Activated T-cell treated with anti-CD3 and anti-CD28 coated beads, Interleukin-2, amount 50 U/mL, for 72 hours (primary cell): Measurements from ENCODE around the gene HDGFL2. TPM values are rescaled to one million over a fixed set of nuclear protein-coding genes. Genes with fewer than 3 reads are reported as not detected.

ENCODE experiments used
- ATAC-seq, 2 donors: fragments of 150-1000 bp; cut with Tn5 transposase; replicated peaks in 1 of 2; 2 replicates each; pipeline ENCODE4 v1.10.0; 2021; ENCODE audit warnings: moderate library complexity in 2 of 2, mild to moderate bottlenecking in 1 of 2
- DNase-seq, 2 donors: peaks; one replicate each; pipeline ENCODE4 v3.0.0; 2021 to 2022; ENCODE audit warnings: mixed read lengths in 1 of 2
- H3K27ac Mint-ChIP-seq: one replicate; pipeline ENCODE4 v1.8.0; 2022; ENCODE audit warnings: mild to moderate bottlenecking, moderate library complexity, mixed read lengths
- H3K27me3 Mint-ChIP-seq: one replicate; pipeline ENCODE4 v1.8.0; 2022; ENCODE audit warnings: low read depth, mixed read lengths
- H3K36me3 Mint-ChIP-seq, 2 donors: one replicate each; pipeline ENCODE4 v1.8.0; 2022; ENCODE audit warnings: mixed read lengths in 2 of 2, mild to moderate bottlenecking in 1 of 2; ENCODE audit not compliant: insufficient read depth in 2 of 2
- H3K4me1 Mint-ChIP-seq: one replicate; pipeline ENCODE4 v1.8.0; 2022; ENCODE audit warnings: low read depth, mixed read lengths
- H3K4me3 Mint-ChIP-seq, 2 donors: one replicate each; pipeline ENCODE4 v1.8.0; 2022; ENCODE audit warnings: mild to moderate bottlenecking in 2 of 2, mixed read lengths in 2 of 2, moderate library complexity in 2 of 2
- H3K9me3 Mint-ChIP-seq, 2 donors: one replicate each; pipeline ENCODE4 v1.8.0; 2022; ENCODE audit warnings: mixed read lengths in 2 of 2
- total RNA-seq, 2 donors: library from RNA; stranded (reverse); gene quantifications; one replicate each; pipeline ENCODE4 v1.2.3, GENCODE V29; 2022

Gene HDGFL2
- total RNA-seq = 10 to 100 TPM; 48.5 to 58.9 TPM

DNA sequence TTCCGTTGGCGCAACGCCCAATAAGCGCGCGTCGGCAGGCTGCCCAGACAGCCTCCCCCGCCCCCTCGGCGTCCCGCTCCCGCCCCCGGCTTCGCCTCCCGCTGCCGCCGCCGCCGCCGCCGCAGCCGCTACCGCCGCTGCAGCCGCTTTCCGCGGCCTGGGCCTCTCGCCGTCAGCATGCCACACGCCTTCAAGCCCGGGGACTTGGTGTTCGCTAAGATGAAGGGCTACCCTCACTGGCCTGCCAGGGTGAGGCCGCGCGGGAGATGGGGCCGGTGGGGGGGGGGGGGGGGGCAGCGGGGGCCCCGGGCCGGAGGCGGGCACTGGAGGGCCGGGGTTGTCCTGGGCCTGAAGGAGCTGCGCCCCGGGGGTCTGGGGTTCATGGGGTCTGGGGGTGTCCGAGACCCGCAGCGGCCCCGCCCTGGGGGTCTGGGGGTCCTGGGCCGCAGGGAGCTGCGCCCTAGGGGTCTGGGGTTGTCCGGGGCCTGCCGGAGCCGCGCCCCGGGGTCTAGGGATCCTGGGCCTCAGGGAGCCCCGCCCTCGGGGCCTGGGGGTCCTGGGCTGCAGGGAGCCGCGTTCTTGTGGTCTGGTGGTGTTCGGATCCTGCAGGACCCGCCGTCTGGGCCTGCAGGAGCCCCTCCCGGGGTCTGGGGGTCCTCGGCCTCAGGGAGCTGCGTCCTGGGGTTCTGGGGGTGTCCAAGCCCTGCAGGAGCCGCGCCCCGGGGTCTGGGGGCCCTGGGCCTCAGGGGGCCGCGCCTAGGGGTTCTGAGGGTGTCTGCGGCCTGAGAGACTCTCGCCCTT is at the start of gene HDGFL2:
HDGFL2 (plus strand) TSS at position 124 of the 801 bp plus-strand sequence; CDS start at position 178, 54 bp downstream.
- no peaks in the 10 kb centered on the region for H3K27me3 Mint-ChIP-seq
- peak within 1 kb of the TSS; percentile 19 for H3K27ac Mint-ChIP-seq
- DNase-seq = no peak
- peak within 1 kb of the TSS; percentile 88 to 90 for H3K4me3 Mint-ChIP-seq
- H3K36me3 Mint-ChIP-seq = peaks cover 2 to 4% of the 10 kb centered on the region in 2 donors
- no peak for ATAC-seq
- H3K4me1 Mint-ChIP-seq = peaks cover 20% of the 10 kb centered on the region
- H3K9me3 Mint-ChIP-seq = no peaks in the 10 kb centered on the region

DNA sequence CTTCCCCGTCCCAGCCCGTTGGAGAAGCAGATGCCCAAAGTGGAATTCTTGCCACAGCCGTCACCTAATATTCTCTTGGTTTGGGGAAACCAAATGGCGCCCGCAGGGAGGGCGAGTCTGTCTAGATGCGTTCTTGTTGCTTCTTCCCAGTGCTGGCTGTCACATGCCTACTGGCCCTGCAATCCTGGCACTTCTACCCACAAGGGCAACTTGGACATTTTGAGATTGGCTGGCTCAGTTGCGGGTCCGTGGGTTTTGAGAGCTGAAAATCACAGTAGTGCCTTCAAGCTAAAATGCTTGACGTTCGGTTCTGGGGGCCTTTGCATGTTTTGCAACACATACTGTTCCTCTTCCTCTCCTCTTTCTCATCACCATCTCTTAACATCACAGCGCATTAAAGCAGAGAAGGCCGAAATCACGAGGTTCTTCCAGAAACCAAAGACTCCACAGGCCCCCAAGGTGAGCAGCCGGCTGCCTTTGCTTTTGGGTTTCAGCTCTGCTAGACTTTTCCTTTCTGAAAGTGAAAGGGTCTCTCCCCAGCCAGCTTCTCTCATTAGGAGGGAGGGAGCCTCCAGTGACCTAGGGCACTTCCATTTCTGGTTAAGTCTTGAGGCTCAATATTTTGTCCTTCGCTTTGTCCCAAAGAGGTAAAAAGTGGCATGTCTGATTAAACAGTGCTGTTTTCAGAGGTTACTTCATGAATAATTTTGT is 48.5 kb upstream of the HDGFL2 start:
- ATAC-seq (no peak), DNase-seq (no peak)
- H3K4me3 Mint-ChIP-seq = no peak overlapping the region
- H3K27me3 Mint-ChIP-seq = no peaks in the 10 kb centered on the region
- H3K9me3 Mint-ChIP-seq = no peaks in the 10 kb centered on the region
- H3K4me1 Mint-ChIP-seq = no peaks in the 10 kb centered on the region
- no peak overlapping the region for H3K27ac Mint-ChIP-seq
- H3K36me3 Mint-ChIP-seq = peaks cover 5 to 28% of the 10 kb centered on the region in 2 donors

DNA sequence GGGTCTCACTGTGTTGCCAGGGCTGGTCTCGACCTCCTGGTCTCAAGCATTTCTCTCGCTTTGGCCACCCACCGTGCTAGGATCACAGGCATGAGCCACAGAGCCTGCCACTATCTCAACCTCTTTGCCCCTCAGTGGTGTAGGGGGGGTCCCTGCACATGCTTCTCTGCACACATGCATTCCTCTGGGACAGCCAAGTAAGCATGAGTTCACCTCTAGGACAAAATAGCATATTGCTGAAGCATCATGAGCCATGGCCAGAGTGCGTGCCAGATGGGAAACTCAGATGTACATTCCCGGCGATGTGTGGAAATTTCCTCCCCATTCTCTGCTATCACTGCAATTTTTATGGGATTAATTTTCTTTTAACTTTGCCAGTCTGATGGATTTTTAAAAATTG is 46.6 kb upstream of the HDGFL2 start:
- DNase-seq = no peak
- Mint-ChIP-seq H3K4me3 (no peak overlapping the region), H3K9me3 (no peaks in the 10 kb centered on the region), H3K27ac (no peak overlapping the region), H3K4me1 (no peaks in the 10 kb centered on the region), H3K27me3 (no peaks in the 10 kb centered on the region), H3K36me3 (peaks cover 9 to 33% of the 10 kb centered on the region in 2 donors)
- no peak for ATAC-seq

DNA sequence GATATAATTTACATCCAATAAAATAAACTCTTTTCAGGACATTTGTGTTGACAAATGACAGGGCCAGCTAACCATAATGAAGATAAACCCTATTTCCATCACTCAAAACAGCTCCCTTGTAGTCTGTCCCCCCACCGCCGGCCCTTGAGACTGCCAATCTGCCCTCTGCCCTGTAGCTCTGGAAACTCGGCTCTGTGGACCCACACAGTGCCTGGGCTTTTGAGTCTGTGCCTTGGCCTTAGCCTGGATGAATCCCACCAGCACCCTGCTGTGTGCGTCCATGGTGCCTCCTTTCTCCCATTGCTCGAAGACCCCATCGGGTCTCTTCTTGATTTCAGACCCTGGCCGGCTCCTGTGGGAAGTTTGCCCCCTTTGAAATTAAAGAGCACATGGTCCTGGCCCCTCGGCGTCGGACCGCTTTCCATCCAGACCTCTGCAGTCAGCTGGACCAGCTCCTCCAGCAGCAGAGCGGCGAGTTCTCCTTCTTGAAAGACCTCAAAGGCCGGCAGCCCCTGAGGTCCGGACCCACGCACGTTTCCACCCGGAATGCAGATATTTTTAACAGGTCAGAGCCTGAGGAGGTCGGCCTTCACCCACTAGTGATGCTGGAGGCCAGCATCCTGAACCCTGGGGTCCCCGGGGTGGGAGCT is 43.6 kb upstream of the HDGFL2 start:
- H3K36me3 Mint-ChIP-seq = peaks cover 9 to 35% of the 10 kb centered on the region in 2 donors

DNA sequence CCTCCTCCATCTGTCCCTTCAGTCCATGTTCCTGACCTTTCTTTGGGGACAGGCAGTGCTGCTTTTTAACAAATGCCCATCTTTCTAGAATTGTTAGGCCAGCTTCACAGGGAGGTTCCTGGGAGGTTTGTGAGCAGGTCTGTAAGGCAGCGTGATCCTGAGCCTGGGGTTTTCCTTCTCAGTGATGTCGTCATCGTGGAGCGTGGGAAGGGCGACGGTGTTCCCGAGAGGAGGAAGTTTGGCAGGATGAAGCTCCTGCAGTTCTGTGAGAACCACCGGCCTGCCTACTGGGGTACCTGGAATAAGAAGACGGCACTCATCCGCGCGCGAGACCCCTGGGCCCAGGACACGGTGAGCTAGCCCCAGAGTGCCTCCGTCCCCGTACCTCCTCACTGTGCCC is 42.8 kb upstream of the HDGFL2 start:
- DNase-seq = no peak
- H3K27me3 Mint-ChIP-seq = no peaks in the 10 kb centered on the region
- ATAC-seq = no peak
- no peaks in the 10 kb centered on the region for H3K4me1 Mint-ChIP-seq
- no peak overlapping the region for H3K4me3 Mint-ChIP-seq
- H3K36me3 Mint-ChIP-seq = peaks cover 9 to 32% of the 10 kb centered on the region in 2 donors
- H3K27ac Mint-ChIP-seq = no peak overlapping the region
- H3K9me3 Mint-ChIP-seq = no peaks in the 10 kb centered on the region

More for the DNA sequence above, 43.6 kb upstream of the HDGFL2 start:
- Mint-ChIP-seq H3K4me1 (no peaks in the 10 kb centered on the region), H3K4me3 (no peak overlapping the region), H3K27ac (no peak overlapping the region), H3K27me3 (no peaks in the 10 kb centered on the region), H3K9me3 (no peaks in the 10 kb centered on the region)
- ATAC-seq (no peak), DNase-seq (no peak)

DNA sequence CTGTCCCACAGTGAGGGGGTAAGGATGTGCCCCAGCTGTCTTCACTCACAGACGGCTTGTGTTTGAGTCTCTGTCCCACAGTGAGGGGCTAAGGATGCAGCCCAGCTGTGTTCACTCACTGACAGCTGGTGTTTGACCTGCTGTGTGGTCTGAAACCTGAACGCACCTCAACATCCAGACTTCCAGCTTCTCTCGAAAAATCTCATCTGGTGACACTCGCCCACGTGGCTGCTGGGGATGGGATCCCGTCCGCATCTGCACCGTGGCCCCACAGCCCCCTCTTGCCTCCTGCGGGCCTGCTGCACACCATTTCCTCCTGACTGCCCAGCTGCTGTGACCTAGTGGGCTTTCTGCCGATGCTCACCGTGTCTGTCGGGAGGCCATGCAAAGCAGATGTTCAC is 42.3 kb upstream of the HDGFL2 start:
- ATAC-seq (no peak), DNase-seq (no peak)
- Mint-ChIP-seq H3K27ac (no peak overlapping the region), H3K27me3 (no peaks in the 10 kb centered on the region), H3K36me3 (peaks cover 9 to 36% of the 10 kb centered on the region in 2 donors), H3K9me3 (no peaks in the 10 kb centered on the region), H3K4me1 (no peaks in the 10 kb centered on the region), H3K4me3 (no peak overlapping the region)

DNA sequence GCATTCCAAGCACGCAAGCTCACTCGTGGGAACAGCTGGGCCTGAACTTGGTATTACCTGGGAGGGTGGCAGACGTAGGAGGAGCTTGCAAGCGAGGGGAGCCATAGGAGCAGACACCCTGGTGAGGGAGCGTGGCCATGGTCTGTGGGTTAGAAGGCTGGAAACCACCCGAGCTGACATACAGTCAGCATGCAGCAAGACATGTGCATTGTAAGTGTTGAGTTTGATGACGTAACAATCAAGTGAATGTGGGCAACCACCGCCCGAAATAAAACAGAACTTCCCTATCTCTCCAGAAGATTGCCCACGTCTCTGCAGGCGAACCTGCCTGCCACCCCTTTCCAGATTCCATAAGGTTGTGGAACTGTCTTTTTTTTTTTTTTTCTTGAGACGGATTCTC is 41.3 kb upstream of the HDGFL2 start:
- no peak overlapping the region for H3K27ac Mint-ChIP-seq
- H3K27me3 Mint-ChIP-seq = no peaks in the 10 kb centered on the region
- ATAC-seq (no peak), DNase-seq (no peak)
- no peaks in the 10 kb centered on the region for H3K9me3 Mint-ChIP-seq
- no peaks in the 10 kb centered on the region for H3K4me1 Mint-ChIP-seq
- peaks cover 9 to 40% of the 10 kb centered on the region in 2 donors for H3K36me3 Mint-ChIP-seq
- H3K4me3 Mint-ChIP-seq = no peak overlapping the region

DNA sequence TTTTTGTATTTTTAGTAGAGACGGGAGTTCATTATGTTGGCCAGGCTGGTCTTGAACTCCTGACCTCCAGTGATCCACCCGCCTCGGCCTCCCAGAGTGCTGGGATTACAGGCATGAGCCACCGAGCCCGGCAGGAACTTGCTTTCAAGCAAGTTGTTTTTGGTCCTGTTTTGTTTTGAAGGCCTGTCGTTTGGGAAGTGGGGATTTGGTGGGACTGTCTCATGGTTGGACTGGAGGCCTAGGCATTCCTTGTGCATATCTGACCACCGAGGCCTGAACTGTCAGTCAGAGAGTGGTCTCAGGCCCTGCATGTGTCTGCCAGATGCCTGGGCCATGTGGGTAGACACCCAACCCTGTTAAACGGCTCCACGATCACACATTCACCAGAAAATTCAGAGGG is 40.8 kb upstream of the HDGFL2 start:
- peaks cover 9 to 37% of the 10 kb centered on the region in 2 donors for H3K36me3 Mint-ChIP-seq
- H3K9me3 Mint-ChIP-seq = no peaks in the 10 kb centered on the region

DNA sequence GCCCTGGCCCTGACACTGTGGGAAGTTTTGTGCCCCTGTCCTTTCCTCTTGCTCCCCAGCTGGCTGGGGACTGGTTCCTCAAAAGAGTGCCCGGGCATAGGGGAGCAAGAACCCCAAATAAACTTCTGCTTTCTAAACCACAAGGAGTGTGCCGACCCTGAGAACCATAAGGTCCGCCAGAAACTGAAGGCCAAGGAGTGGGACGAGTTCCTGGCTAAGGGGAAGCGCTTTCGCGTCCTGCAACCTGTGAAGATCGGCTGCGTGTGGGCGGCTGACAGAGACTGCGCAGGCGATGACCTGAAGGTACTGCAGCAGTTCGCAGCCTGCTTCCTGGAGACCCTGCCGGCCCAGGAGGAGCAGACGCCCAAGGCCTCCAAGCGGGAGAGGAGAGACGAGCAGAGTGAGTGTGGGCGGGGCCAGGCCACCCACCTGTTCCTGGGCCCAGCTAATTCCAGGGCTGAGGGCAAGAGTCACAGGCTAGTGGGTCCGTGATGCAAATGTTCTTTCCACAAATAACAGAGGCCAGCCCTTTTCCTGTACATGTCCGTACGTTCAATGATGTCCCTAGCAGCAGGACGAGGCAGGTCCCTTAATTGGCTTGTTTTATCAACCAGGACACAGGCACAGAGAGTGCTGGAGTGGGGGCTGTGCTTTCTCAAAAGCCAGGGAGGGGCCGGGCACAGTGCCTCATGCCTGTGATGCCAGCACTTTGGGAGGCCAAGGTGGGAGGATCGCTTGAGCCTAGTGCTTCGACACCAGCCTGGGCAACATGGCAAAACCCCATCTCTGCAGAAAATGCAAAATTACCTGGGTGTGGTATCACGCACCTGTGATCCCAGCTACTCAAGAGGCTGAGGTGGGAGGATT is 40.1 kb upstream of the HDGFL2 start:
- DNase-seq (no peak), ATAC-seq (no peak)
- Mint-ChIP-seq H3K4me3 (no peak overlapping the region), H3K4me1 (no peaks in the 10 kb centered on the region), H3K27ac (no peak overlapping the region), H3K9me3 (no peaks in the 10 kb centered on the region), H3K36me3 (peaks cover 9 to 37% of the 10 kb centered on the region in 2 donors), H3K27me3 (no peaks in the 10 kb centered on the region)

More for the DNA sequence above, 40.8 kb upstream of the HDGFL2 start:
- ATAC-seq = no peak
- Mint-ChIP-seq H3K27me3 (no peaks in the 10 kb centered on the region), H3K27ac (no peak overlapping the region), H3K4me1 (no peaks in the 10 kb centered on the region), H3K4me3 (no peak overlapping the region)
- DNase-seq = no peak

DNA sequence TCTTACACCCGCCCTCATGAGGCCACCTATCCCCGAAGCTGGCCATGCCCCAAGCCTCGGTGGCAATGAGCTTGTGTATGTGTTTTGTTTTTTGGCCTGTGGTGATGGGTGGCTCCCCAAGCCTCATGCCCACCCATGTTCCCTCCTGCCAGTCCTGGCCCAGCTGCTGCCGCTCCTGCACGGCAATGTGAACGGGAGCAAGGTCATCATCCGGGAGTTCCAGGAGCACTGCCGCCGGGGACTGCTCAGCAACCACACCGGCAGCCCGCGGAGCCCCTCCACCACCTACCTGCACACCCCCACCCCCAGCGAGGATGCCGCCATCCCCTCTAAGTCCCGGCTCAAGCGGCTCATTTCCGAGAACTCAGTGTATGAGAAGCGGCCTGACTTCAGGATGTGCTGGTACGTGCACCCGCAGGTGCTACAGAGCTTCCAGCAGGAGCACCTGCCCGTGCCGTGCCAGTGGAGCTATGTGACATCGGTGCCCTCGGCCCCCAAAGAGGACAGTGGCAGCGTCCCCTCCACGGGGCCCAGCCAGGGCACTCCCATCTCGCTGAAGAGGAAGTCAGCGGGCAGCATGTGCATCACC is 39.1 kb upstream of the HDGFL2 start:
- Mint-ChIP-seq H3K9me3 (no peaks in the 10 kb centered on the region), H3K27me3 (no peaks in the 10 kb centered on the region), H3K36me3 (peaks cover 11 to 39% of the 10 kb centered on the region in 2 donors), H3K4me3 (no peak overlapping the region), H3K27ac (no peak overlapping the region), H3K4me1 (no peaks in the 10 kb centered on the region)
- DNase-seq (no peak), ATAC-seq (no peak)

DNA sequence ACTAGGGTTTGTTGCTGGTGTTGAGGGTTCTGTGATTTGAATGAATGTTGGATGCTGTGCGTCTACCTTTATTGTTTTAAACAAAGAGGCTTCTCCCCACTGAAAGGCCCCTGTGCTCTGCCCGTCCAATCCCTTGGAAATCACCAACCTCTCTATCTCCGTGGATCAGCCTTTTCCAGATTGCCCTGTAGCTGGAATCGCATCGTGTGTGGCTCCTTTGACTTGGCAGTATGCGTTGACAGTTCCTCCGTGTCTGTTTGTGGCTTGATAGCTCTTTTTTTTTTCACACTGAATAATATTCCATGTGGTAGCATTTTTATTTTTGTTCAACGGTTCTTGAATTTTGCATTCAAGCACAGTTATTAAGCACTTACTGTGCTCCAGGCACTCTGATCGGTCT is 37.7 kb upstream of the HDGFL2 start:
- no peaks in the 10 kb centered on the region for H3K9me3 Mint-ChIP-seq
- no peak overlapping the region for H3K27ac Mint-ChIP-seq
- no peak overlapping the region for H3K4me3 Mint-ChIP-seq
- H3K36me3 Mint-ChIP-seq = peaks cover 9 to 33% of the 10 kb centered on the region in 2 donors
- no peaks in the 10 kb centered on the region for H3K27me3 Mint-ChIP-seq
- DNase-seq (no peak), ATAC-seq (no peak)
- no peaks in the 10 kb centered on the region for H3K4me1 Mint-ChIP-seq

DNA sequence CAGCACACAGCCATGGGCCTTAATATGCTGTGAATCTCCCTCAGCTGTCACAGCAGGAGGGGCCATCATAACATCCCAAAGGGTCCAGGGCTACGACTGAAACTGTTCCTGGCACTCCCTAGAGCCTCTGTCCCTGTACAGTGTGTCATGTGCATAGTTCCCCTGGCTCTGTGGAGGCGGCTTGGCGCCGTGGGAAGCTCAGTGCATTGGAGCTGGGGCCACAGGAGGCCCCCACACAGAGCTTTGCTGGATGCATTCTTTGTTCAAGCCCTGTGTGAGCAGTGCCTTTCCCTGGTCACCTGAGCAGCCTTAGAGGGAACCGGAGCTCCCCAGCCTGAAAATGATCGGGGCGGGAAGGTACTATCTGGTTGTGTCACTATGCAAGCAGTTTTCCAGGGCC is 35.9 kb upstream of the HDGFL2 start:
- no peak overlapping the region for H3K4me3 Mint-ChIP-seq
- no peaks in the 10 kb centered on the region for H3K27me3 Mint-ChIP-seq
- no peaks in the 10 kb centered on the region for H3K4me1 Mint-ChIP-seq
- no peak overlapping the region for H3K27ac Mint-ChIP-seq
- DNase-seq (no peak), ATAC-seq (peak in 1 of 2 donors; percentile 13)
- H3K9me3 Mint-ChIP-seq = no peaks in the 10 kb centered on the region
- peaks cover 5 to 28% of the 10 kb centered on the region in 2 donors for H3K36me3 Mint-ChIP-seq
